HG02884 (cell line): ENCODE measurements around the gene CEACAM16.
"Not testable (repeated sequence)": the region's sequence is repeated elsewhere in the genome, so short reads cannot be mapped to it uniquely, and the experiment has no call there.

ENCODE experiments used
- ATAC-seq: cut with Tn5 transposase; IDR thresholded peaks from one replicate; pipeline ENCODE4 v1.9.1; 2021; ENCODE audit warnings: mild to moderate bottlenecking, moderate library complexity; ENCODE audit not compliant: unreplicated experiment

Gene CEACAM16

GRCh38 chr19:44675521-44675920, 23.4 kb upstream of the CEACAM16 start:
- ATAC-seq, result no peak

GRCh38 chr19:44677019-44677811, 21.7 kb upstream of the CEACAM16 start:
- ATAC-seq, result no peak

- no peak for ATAC-seq
Measured at GRCh38 chr19:44680536-44680935, 18.4 kb upstream of the CEACAM16 start.

DNA sequence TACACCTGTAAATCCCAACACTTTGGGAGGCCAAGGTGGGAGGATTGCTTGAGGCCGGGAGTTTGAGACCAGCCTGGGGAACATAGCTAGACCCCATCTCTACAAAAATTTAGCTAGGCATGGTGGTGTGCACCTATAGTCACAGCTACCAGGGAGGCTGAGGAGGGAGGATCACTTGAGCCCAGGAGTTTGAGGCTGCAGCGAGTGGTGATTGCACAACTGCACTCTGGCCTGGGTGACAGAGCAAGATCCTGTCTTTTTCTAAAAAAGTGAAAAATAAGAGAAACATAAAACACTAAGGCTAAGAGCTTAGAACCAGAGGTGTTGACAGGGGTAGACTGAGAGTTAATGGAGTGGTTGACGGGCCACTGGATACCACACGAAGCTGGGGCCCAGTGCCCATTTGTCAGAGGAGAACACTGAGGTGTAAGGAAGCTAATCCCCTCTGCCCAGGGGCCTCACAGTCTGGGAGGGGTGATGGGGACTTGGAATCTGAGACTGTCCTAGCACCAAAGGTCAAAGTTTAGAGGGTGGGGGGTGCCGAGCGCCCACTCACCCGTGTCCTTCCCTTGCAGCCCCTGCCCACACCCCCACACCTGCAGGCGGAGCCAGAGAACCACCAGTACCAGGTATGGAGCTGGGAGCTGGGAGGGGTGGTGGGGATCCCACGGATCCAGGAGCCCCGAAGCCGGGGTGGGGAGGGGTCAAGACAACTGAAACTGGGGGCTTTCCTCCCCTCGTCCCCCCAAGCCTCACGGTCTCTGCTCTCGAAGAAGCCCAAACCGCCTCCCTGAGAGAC, 16.8 kb upstream of the CEACAM16 start:
- ATAC-seq, result no peak

DNA sequence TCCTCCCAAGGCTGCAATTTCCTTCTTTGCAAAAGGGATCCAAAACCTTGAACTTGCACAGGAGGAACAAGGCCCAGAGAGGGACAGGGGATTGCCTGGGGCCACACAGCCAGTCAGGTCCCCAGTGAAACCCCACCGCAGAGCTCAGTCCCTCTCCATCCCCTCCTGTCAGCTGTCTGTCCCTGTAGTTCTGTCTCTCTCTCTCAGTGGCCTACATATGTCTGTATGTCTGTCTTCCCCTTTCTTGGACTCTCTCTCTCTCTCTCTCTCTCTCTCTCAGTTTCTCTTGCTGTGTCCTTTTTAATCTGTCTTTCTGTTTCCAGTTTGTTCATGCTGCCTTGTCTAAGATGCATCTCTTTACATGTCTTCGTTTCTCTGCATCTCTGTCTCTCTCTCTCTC, 16.1 kb upstream of the CEACAM16 start:
- no peak for ATAC-seq

- ATAC-seq, result no peak
Measured at GRCh38 chr19:44683434-44684210, 15.3 kb upstream of the CEACAM16 start.

DNA sequence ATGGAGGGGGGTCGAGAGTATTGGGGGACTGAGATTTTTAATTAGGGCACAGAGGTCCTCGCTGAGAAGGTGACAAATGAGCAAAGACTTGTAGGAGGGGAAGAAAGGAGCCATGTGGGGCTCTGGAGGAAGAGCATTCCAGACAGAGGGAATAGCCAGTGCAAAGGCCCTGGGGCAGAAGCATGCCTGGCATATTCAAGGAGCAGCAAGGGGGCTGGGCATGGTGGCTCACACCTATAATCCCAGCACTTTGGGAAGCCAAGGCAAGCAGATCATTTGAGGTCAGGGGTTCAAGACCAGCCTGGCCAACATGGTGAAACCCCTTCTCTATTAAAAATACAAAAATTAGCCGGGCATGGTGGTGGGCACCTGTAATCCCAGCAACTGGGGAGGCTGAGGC, 14.6 kb upstream of the CEACAM16 start:
- not testable (repeated sequence) for ATAC-seq

GRCh38 chr19:44684892-44685863, 13.8 kb upstream of the CEACAM16 start:
- no peak for ATAC-seq

GRCh38 chr19:44685877-44686276, 13.1 kb upstream of the CEACAM16 start:
- ATAC-seq, result no peak

DNA sequence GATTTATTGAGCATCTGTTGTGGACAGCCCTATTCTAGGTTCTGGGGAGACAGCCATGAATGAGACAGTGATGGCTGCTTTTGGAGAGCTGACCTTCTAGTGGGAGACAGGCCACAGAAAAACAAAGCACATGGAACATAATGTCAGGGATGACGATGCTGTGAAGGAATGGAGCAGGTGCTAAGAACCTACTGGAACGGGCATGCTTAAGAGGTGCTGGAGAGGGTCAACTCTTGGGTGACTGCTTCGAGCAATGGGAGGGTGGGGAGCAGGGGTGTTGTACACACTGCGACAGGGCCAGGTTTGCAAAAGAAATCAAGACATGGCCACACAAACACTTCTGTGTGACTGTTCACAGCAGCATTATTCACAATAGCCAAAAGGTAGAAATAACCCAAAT, 12.1 kb upstream of the CEACAM16 start:
- no peak for ATAC-seq

DNA sequence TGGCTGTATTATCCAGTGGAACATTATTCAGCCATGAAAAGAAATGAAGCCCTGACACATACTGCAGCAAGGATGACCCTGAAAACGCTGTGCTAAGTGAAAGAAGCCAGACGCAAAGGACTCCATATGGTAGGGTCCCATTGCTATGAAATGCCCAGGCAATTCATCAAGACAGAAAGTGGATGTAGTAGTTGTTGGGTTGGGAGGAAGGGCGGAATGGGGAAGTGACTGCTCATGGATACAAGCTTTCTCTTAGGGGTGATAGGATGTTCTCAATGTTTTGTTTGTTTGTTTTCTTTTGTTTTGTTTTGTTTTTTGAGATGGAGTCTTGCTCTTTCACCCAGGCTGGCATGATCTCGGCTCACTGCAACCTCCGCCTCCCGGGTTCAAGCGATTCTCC, 11.1 kb upstream of the CEACAM16 start:
- ATAC-seq, result no peak

- ATAC-seq, result no peak
Measured at GRCh38 chr19:44689290-44690130, 9.4 kb upstream of the CEACAM16 start.

GRCh38 chr19:44690131-44690440, 8.9 kb upstream of the CEACAM16 start:
- ATAC-seq, result no peak

GRCh38 chr19:44692379-44692721, 6.6 kb upstream of the CEACAM16 start:
- ATAC-seq, result no peak

- no peak for ATAC-seq
Measured at GRCh38 chr19:44694184-44694579, 4.8 kb upstream of the CEACAM16 start.

DNA sequence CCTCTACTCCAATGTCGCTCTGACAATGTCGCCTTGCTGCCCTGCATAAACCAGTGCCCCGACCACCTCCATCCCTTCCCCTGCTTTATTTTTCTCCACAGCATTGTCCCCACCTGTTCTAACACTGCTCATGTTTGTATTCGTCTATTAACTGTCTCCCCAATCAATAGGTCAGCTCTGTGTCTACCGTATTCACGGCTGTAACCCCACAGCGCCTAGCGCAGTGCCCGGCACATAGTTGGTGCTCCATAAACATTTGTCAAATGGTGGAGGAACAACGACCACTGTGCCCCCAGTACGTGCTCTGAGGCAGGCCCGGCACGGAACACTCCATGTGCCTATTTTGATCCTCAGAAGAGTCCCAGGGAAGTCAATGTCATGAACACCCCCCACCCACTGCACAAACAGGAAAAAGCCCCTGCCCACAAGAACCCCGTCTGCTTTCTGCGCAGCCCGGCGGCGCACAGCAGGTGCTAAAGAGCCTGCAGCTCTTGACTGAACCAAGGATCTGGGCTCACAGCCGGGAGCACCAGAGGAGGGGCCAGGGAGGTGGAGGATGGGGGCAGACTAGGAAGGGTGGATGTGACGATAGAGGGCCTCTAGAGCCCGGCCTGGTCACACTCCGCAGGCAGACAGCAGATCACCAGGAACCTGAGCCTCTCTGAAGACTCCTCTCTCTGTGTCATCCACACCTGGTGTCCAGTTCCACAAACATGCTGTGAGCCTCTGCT, 1.8 kb upstream of the CEACAM16 start:
- no peak for ATAC-seq

- ATAC-seq, result no peak
Measured at GRCh38 chr19:44697670-44698034, 1.3 kb upstream of the CEACAM16 start.

DNA sequence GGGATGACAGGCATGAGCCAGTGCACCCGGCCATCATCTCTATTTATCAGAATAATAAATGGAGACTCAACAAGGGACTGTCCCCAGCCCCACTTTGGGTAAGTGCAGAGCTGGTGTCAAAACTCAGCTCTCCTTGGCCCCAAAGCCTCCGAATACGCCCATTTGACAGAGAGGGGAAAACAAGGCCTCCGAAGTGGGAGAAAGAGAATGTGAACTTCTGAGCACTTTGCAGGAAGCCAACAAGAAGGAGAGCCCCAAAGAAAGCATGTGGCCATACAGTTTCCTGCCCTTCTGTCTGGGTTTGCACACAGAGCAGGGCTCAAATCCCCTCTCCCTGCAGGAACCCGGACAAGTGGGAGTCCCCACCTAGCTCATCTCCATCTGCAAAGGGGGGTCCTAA, 1.6 kb downstream of the CEACAM16 start:
- ATAC-seq, result no peak

- no peak for ATAC-seq
Measured at GRCh38 chr19:44701228-44701627, 2.3 kb downstream of the CEACAM16 start.
